Measurements from ENCODE around the gene USP34. TPM values are rescaled to one million over a fixed set of nuclear protein-coding genes. Genes with fewer than 3 reads are reported as not detected.
"Not testable (repeated sequence)": the region's sequence is repeated elsewhere in the genome, so short reads cannot be mapped to it uniquely, and the experiment has no call there.

USP34 gene
- total and polyA plus RNA-seq, 7 donors: 40.2 to 71.5 (median 54.0) TPM

DNA sequence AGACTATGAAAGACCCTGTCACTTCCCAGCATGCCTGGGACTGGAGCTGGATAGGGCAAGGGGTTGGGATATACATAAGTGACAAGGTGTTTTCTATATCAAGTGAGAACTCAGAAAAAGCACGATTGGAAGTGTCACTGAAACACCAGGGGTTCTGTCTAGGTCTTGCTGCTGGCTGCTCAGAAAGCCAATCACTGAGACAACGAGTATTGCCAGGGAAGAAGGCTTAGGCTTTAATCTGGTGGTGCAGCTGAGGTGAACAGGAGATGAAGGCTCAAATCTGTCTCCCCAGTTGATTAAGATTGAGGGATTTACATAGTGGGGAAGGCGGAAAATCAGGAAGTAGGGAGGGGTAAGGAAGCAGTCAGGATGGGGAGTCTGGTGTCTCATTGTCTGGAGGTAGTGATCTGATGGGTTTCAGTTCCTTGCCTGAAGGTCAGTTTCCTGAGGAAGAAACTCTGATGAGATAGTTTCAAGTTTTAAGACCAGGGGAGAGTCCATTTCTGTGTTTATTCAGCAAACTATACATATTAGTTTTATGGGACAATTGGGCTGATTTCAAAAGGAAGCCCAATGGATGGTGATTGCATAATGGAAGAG is 312.4 kb downstream of the USP34 start:
- no peak for TF ChIP-seq CTCF (IDR thresholded peaks at IDR 0.05)
- Histone ChIP-seq H3K27me3 (ENCODE audit: insufficient read depth in 3 of 3, low read length in 2 of 3) (no peaks in the 10 kb centered on the region), H3K4me1 (no peaks in the 10 kb centered on the region), H3K27ac (no peak overlapping the region), H3K9me3 (no peaks in the 10 kb centered on the region), H3K4me3 (no peak overlapping the region), H3K36me3 (ENCODE audit: insufficient read depth in 1 of 2, low read depth in 1 of 2) (peaks cover 0 to 33% of the 10 kb centered on the region in 2 donors)
- DNase-seq: no peak
- no peak for ATAC-seq
- 75 to 83% (median 76%) methylated on average over 3 of the region's 3 CpGs for WGBS, 3 donors
- intact Hi-C loops (cut with DNase I): no loop called here

- TF ChIP-seq CTCF (IDR thresholded peaks at IDR 0.05): no peak
- no peak overlapping the region for H3K27ac ChIP-seq
- no peak for DNase-seq
- no peaks in the 10 kb centered on the region for H3K9me3 ChIP-seq
- no peak for ATAC-seq
- no peaks in the 10 kb centered on the region for H3K4me1 ChIP-seq
- no peak overlapping the region for H3K4me3 ChIP-seq
- peaks cover 0 to 23% of the 10 kb centered on the region in 2 donors for H3K36me3 ChIP-seq (ENCODE audit: insufficient read depth in 1 of 2, low read depth in 1 of 2)
- intact Hi-C loops (cut with DNase I): no loop called here
- WGBS, 3 donors: 86 to 94% (median 88%) methylated on average over 5 of the region's 5 CpGs
- no peaks in the 10 kb centered on the region for H3K27me3 ChIP-seq (ENCODE audit: insufficient read depth in 3 of 3, low read length in 2 of 3)
These were observed 313.4 kb downstream of the USP34 start for GRCh38 chr2:61157371-61158003.

- TF ChIP-seq CTCF (IDR thresholded peaks at IDR 0.05): no peak
- Histone ChIP-seq H3K9me3 (no peaks in the 10 kb centered on the region), H3K27me3 (ENCODE audit: insufficient read depth in 3 of 3, low read length in 2 of 3) (no peaks in the 10 kb centered on the region), H3K4me1 (no peaks in the 10 kb centered on the region), H3K4me3 (no peak overlapping the region), H3K36me3 (ENCODE audit: insufficient read depth in 1 of 2, low read depth in 1 of 2) (peaks cover 4 to 39% of the 10 kb centered on the region in 2 donors), H3K27ac (no peak overlapping the region)
- intact Hi-C loops (cut with DNase I): no loop called here
- WGBS, 3 donors: 100% methylated on average over 1 of the region's 1 CpG
- DNase-seq (no peak), ATAC-seq (no peak)
These were observed 319.5 kb downstream of the USP34 start for GRCh38 chr2:61151436-61151835.

DNA sequence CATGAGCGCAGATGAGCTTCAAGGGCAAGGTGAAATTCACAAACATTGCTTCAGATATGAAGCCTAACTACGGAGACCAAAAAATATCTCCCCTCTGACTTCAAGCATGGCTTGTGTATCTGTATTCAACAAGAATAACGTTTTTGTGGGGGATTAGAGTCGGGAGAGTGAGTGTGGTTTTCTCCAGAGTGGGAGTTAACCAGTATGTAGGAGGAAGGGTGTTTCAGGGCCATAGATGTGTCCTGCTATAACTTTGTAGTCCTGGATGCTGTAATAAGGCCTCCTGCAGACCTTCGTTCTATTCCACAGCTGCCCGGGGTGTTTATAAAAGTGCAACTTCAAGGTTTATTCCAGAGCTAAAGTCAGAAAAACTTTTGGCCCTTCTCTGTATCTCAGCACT is 321.8 kb downstream of the USP34 start:
- no peak for TF ChIP-seq CTCF (IDR thresholded peaks at IDR 0.05)
- H3K9me3 ChIP-seq: no peaks in the 10 kb centered on the region
- WGBS, 3 donors: 88 to 91% (median 91%) methylated on average over 6 of the region's 6 CpGs
- ATAC-seq (no peak), DNase-seq (no peak)
- H3K4me3 ChIP-seq: no peak overlapping the region
- H3K27ac ChIP-seq: no peak overlapping the region
- no peaks in the 10 kb centered on the region for H3K27me3 ChIP-seq (ENCODE audit: insufficient read depth in 3 of 3, low read length in 2 of 3)
- intact Hi-C loops (cut with DNase I): no loop called here
- H3K36me3 ChIP-seq (ENCODE audit: insufficient read depth in 1 of 2, low read depth in 1 of 2): peaks cover 4 to 36% of the 10 kb centered on the region in 2 donors
- H3K4me1 ChIP-seq: peaks cover 7% of the 10 kb centered on the region

- DNase-seq; intact Hi-C loops (cut with DNase I); H3K4me3 ChIP-seq; H3K4me1 ChIP-seq; H3K27me3 ChIP-seq (ENCODE audit: insufficient read depth in 3 of 3, low read length in 2 of 3); H3K27ac ChIP-seq; H3K9me3 ChIP-seq; ATAC-seq: not testable (repeated sequence)
- peaks cover 4 to 35% of the 10 kb centered on the region in 2 donors for H3K36me3 ChIP-seq (ENCODE audit: insufficient read depth in 1 of 2, low read depth in 1 of 2)
- 95 to 98% (median 97%) methylated on average over 5 of the region's 5 CpGs for WGBS, 3 donors
These were observed 322.8 kb downstream of the USP34 start for GRCh38 chr2:61148091-61148490.

All from psoas muscle (tissue), 8 donors.